Keratinocyte (primary cell): Measurements from ENCODE around the gene KMT2D. TPM values are rescaled to one million over a fixed set of nuclear protein-coding genes. Genes with fewer than 3 reads are reported as not detected.

Experiments used
- DNase-seq: peaks from one replicate; pipeline ENCODE4 v3.0.0-alpha.2; 2011; ENCODE audit warnings: low read depth, missing footprints, low spot score
- FAIRE-seq: peaks from 2 replicates; lab custom pipeline; 2011; peaks lifted over from hg19 to GRCh38; lab: Jason Lieb, UNC
- H2AFZ ChIP-seq: 2 replicates; pipeline ENCODE4 v1.6.0; 2012; ENCODE audit warnings: low read length, control low read depth, inconsistent platforms; ENCODE audit not compliant: control insufficient read depth
- H3K27ac ChIP-seq: 2 replicates; pipeline ENCODE4 v1.5.1; 2011; ENCODE audit warnings: low read length; ENCODE audit not compliant: control insufficient read depth, insufficient read depth
- H3K27me3 ChIP-seq: 3 replicates; pipeline ENCODE4 v1.6.0; 2011; ENCODE audit warnings: low read length; ENCODE audit not compliant: control insufficient read depth, insufficient read depth; ENCODE audit errors: extremely low read depth
- H3K36me3 ChIP-seq, 2 experiments: 2 replicates in 1 of 2; 3 replicates in 1 of 2; pipeline ENCODE4 v1.5.1; 2011; ENCODE audit warnings: low read length in 2 of 2, mild to moderate bottlenecking in 1 of 2; ENCODE audit not compliant: control insufficient read depth in 2 of 2, insufficient read depth in 2 of 2; ENCODE audit errors: extremely low read depth in 1 of 2
- H3K4me1 ChIP-seq: 3 replicates; pipeline ENCODE4 v1.5.1; 2011; ENCODE audit warnings: low read length; ENCODE audit not compliant: control insufficient read depth, insufficient read depth; ENCODE audit errors: extremely low read depth
- H3K4me2 ChIP-seq: 3 replicates; pipeline ENCODE4 v1.6.0; 2011; ENCODE audit warnings: low read depth, low read length; ENCODE audit not compliant: control insufficient read depth, insufficient read depth; ENCODE audit errors: extremely low read depth
- H3K4me3 ChIP-seq, 3 experiments: fragments of 200-600 bp in 1 of 3; sonication (generic) in 1 of 3; 2 replicates in 2 of 3; 3 replicates in 1 of 3; pipeline ENCODE4 v1.5.1; 2011 to 2016; ENCODE audit warnings: low read length in 3 of 3, mild to moderate bottlenecking in 3 of 3, control low read depth in 2 of 3, inconsistent platforms in 1 of 3, low read depth in 1 of 3, mixed read lengths in 1 of 3, mixed run types in 1 of 3, moderate library complexity in 1 of 3; ENCODE audit not compliant: control insufficient read depth in 2 of 3, insufficient read depth in 2 of 3; ENCODE audit errors: extremely low read depth in 1 of 3
- H3K79me2 ChIP-seq: 2 replicates; pipeline ENCODE4 v1.6.0; 2012; ENCODE audit warnings: low read length; ENCODE audit not compliant: control insufficient read depth, insufficient read depth
- H3K9ac ChIP-seq: 3 replicates; pipeline ENCODE4 v1.6.0; 2011; ENCODE audit warnings: low read length; ENCODE audit not compliant: control insufficient read depth, insufficient read depth; ENCODE audit errors: extremely low read depth
- H3K9me1 ChIP-seq: 3 replicates; pipeline ENCODE4 v1.6.0; 2011; ENCODE audit warnings: low read length; ENCODE audit not compliant: control insufficient read depth, insufficient read depth; ENCODE audit errors: extremely low read depth
- H3K9me3 ChIP-seq: 2 replicates; pipeline ENCODE4 v1.5.1; 2012; ENCODE audit warnings: low read depth, low read length; ENCODE audit not compliant: control insufficient read depth
- H4K20me1 ChIP-seq: 3 replicates; pipeline ENCODE4 v1.6.0; 2011; ENCODE audit warnings: low read length; ENCODE audit not compliant: control insufficient read depth, insufficient read depth; ENCODE audit errors: extremely low read depth
- CTCF ChIP-seq, 3 experiments: IDR thresholded peaks in 1 of 3; conservative IDR thresholded peaks in 1 of 3; optimal IDR thresholded peaks in 1 of 3; 2 replicates in 2 of 3; 3 replicates in 1 of 3; pipeline versions ENCODE3 to v1.5.1; 2011; ENCODE audit warnings: low read length in 3 of 3, mild to moderate bottlenecking in 3 of 3, moderate library complexity in 2 of 3, control low read depth in 1 of 3, inconsistent platforms in 1 of 3; ENCODE audit not compliant: insufficient read depth in 2 of 3; ENCODE audit errors: extremely low read depth in 1 of 3
- EZH2 ChIP-seq: IDR thresholded peaks from one replicate; pipeline ENCODE4 v1.6.1; 2012; ENCODE audit warnings: inconsistent platforms, mild to moderate bottlenecking, low read length, moderate library complexity
- dilution Hi-C: fragments of 300-500 bp; cut with MboI; formaldehyde crosslinking; loops from one replicate; pipeline ENCODE4 v1.7.0; 2020; ENCODE audit warnings: low sequenced_read_pairs; ENCODE audit not compliant: extremely low pct_ligation_motif_present
- polyA plus RNA-seq, 5 experiments: library from polyadenylated mRNA; depleted of rRNA in 3 of 5; stranded (reverse) in 3 of 5; stranded (forward) in 1 of 5; unstranded in 1 of 5; fragments of >200 nt; gene quantifications; 1 replicate in 1 of 5; 2 replicates in 3 of 5; 3 replicates in 1 of 5; pipeline versions ENCODE4 v1.2.1 to v1.2.3, GENCODE V29; 2011 to 2012; ENCODE audit warnings: missing spikeins in 2 of 5, low read depth in 1 of 5, low replicate concordance in 1 of 5

KMT2D gene
- polyA plus RNA-seq, 1 donor (not counting 4 experiments of a cell fraction or from before 2014, with no cell fraction given), result 9.8 TPM

GRCh38 chr12:49069507-49070346, 9.1 kb upstream of the KMT2D start, which contains the start of gene RHEBL1:
TSS of gene RHEBL1 (minus strand) at chr12:49069979. CDS start at chr12:49069785, 194 bp downstream.
- no peak for TF ChIP-seq EZH2
- peak; percentile 27 to 46 (median 29) for TF ChIP-seq CTCF (optimal IDR thresholded peaks at IDR 0.05 in 1 of 3, IDR thresholded peaks at IDR 0.05 in 1 of 3, conservative IDR thresholded peaks at IDR 0.05 in 1 of 3; ENCODE audit: extremely low read depth in 1 of 3, insufficient read depth in 2 of 3, low read length in 3 of 3)
- FAIRE-seq (peak; percentile 39), DNase-seq (peak; percentile 62)
- H3K9me3 ChIP-seq, result no peaks in the 10 kb centered on the region
- H3K4me2 ChIP-seq, result peak within 1 kb of the TSS; percentile 94
- H3K36me3 ChIP-seq, result no peaks in the 10 kb centered on the region
- H3K79me2 ChIP-seq, result no peaks in the 10 kb centered on the region
- peaks cover 8% of the 10 kb centered on the region for H3K4me1 ChIP-seq
- peak within 1 kb of the TSS; percentile 63 to 82 (median 81) for H3K4me3 ChIP-seq
- H2AFZ ChIP-seq, result peak within 1 kb of the TSS; percentile 87
- H3K27me3 ChIP-seq, result no peaks in the 10 kb centered on the region
- dilution Hi-C loops, result no loop called here
- H3K27ac ChIP-seq, result peak within 1 kb of the TSS; percentile 65
- no peaks in the 10 kb centered on the region for H4K20me1 ChIP-seq
- peak within 1 kb of the TSS; percentile 74 for H3K9ac ChIP-seq
- no peaks in the 10 kb centered on the region for H3K9me1 ChIP-seq

GRCh38 chr12:49068879-49069506, 8.4 kb upstream of the KMT2D start:
- no peaks in the 10 kb centered on the region for H3K79me2 ChIP-seq
- H3K4me3 ChIP-seq, result peak overlapping the region; percentile 63 to 82 (median 81)
- H3K27me3 ChIP-seq, result no peaks in the 10 kb centered on the region
- H3K27ac ChIP-seq, result no peak overlapping the region
- H3K9me1 ChIP-seq, result no peaks in the 10 kb centered on the region
- FAIRE-seq (no peak), DNase-seq (no peak)
- H3K9ac ChIP-seq, result peak overlapping the region; percentile 74
- H4K20me1 ChIP-seq, result no peaks in the 10 kb centered on the region
- peaks cover 8% of the 10 kb centered on the region for H3K4me1 ChIP-seq
- dilution Hi-C loops, result no loop called here
- H2AFZ ChIP-seq, result peak overlapping the region; percentile 87
- TF ChIP-seq CTCF (optimal IDR thresholded peaks at IDR 0.05 in 1 of 3, IDR thresholded peaks at IDR 0.05 in 1 of 3, conservative IDR thresholded peaks at IDR 0.05 in 1 of 3; ENCODE audit: extremely low read depth in 1 of 3, insufficient read depth in 2 of 3, low read length in 3 of 3), result no peak
- no peak for TF ChIP-seq EZH2
- H3K9me3 ChIP-seq, result no peaks in the 10 kb centered on the region
- no peaks in the 10 kb centered on the region for H3K36me3 ChIP-seq
- peak overlapping the region; percentile 85 for H3K4me2 ChIP-seq
